Astrocyte of the spinal cord (primary cell): ENCODE data around the gene ELMO1.

Source experiments
- DNase-seq: peaks from one replicate; pipeline ENCODE4 v3.0.0; 2011; ENCODE audit warnings: low read depth, low spot score
- H3K4me3 ChIP-seq: 2 replicates; pipeline ENCODE4 v1.5.1; 2011; ENCODE audit warnings: low read depth, mild to moderate bottlenecking, low read length, moderate library complexity
- in situ Hi-C: cut with HindIII; loops from 2 replicates; pipeline ENCODE4 v1.10.0; 2017; ENCODE audit warnings: low sequenced_read_pairs
- TF ChIP-seq, protein P1 (sequence below): IDR thresholded peaks from 2 replicates; pipeline ENCODE4 v1.5.1; 2012; ENCODE audit warnings: low read depth, mild to moderate bottlenecking, low read length, inconsistent platforms

Gene ELMO1

DNA sequence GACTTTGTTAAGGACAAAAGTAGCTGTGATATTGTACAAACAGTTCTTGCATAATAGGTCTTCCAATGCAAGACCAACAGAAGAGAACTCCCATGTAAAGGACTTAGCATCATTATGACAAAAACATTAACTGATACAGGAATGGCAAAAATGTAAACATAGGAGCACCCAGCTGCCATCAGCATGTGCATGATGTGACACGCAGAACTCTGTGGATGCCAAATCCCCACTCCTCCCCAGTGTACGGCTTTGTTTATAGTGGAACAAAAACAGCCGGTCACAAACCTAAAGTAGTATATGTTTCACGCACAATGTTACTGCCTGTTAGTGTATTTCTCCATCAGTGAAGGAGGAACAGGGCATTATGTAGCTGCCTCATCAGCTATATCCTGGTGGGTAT is 408.3 kb downstream of the ELMO1 start:
- no peak for DNase-seq
- TF ChIP-seq, protein P1, sequence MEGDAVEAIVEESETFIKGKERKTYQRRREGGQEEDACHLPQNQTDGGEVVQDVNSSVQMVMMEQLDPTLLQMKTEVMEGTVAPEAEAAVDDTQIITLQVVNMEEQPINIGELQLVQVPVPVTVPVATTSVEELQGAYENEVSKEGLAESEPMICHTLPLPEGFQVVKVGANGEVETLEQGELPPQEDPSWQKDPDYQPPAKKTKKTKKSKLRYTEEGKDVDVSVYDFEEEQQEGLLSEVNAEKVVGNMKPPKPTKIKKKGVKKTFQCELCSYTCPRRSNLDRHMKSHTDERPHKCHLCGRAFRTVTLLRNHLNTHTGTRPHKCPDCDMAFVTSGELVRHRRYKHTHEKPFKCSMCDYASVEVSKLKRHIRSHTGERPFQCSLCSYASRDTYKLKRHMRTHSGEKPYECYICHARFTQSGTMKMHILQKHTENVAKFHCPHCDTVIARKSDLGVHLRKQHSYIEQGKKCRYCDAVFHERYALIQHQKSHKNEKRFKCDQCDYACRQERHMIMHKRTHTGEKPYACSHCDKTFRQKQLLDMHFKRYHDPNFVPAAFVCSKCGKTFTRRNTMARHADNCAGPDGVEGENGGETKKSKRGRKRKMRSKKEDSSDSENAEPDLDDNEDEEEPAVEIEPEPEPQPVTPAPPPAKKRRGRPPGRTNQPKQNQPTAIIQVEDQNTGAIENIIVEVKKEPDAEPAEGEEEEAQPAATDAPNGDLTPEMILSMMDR: no peak
- in situ Hi-C loops: no loop called here
- H3K4me3 ChIP-seq: no peak overlapping the region

DNA sequence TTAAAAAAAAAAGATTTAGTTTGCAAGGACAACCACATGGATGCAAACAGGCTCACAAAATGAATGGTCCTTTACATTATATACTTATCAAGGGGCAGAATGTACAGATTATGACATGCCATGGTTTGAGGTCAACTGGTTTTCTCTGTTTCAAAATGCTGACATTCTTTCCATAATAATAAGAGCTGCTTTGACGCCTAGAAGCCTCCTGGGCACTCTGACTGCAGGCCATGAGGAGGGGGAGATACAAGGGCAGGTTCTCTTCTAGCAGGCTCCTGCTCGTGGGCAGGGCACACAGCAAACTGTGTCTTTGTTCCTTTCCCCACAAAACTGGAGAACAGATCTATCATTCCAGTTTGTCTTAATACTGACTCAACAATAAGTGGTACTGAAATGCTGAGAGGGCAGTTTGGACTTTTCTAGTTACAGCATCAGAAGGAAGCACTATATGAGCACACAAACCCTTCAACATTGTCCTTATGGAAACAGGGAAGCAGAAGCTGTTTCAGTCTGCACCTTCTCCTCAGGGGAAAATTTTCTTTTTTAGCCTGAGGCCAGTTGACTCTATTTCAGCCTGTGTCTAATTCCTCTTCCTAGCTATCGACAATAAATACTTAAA is 409.4 kb downstream of the ELMO1 start:
- in situ Hi-C loops: no loop called here
- H3K4me3 ChIP-seq: no peak overlapping the region
- DNase-seq: no peak
- TF ChIP-seq, protein P1: no peak

DNA sequence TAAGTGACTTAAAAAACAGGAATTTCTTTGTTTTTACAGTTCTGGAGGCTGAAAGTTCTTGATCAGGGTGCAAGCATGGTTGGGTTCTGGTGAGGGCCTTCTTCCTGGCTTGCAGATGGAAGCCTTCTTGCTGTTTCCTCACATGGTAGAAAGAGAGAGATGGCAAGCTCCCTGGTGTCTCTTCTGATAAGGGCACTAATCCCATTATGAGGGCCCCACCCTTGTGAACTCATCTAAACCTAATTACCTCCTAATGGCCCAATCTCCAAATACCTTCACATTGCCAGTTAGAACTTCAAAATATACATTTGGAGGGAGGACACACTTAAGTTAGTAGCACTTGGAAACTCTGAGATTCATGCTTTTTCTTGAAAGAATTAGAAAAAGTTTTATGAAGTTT is 410.0 kb downstream of the ELMO1 start:
- TF ChIP-seq, protein P1: no peak
- no peak overlapping the region for H3K4me3 ChIP-seq
- in situ Hi-C loops: no loop called here
- DNase-seq: no peak

DNA sequence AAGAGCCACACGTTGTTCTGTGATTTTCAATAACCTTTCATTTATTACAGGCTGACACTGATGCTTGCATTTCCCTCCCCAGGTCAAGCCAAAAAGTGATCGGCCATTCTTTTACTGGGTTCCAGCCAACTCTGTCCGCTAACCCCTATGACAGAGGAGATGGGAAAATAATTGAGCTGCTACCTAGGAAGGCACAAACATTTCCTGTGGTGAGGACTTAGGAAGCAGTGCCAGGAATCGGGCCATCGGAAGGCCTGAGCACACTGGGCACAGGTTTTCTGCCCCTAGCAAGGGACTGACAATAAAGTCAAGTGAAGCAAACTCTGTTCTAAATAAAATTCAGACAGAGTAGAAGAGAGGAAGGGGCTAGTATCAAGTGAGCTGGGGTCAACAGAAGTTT is 411.4 kb downstream of the ELMO1 start:
- H3K4me3 ChIP-seq: no peak overlapping the region
- no peak for DNase-seq
- TF ChIP-seq, protein P1: no peak
- in situ Hi-C loops: no loop called here

DNA sequence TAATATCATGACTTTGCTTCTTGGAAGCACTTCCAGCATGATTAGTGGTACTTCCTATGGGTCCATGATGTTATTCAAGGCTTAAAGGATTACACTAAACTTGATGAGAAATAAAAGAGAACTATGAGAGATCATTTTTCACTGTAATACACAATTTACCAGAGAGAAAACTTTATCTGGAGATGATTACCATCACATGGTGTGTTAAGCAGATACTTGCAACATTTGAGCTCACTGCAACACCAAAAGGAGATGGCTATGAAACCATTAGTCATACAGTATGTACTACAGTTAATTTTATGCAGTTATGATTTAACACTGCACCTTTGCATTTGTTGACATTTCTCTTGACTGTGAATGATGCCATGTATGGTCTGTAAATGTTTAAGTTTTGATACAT is 413.0 kb downstream of the ELMO1 start:
- H3K4me3 ChIP-seq: no peak overlapping the region
- DNase-seq: no peak
- in situ Hi-C loops: no loop called here
- TF ChIP-seq, protein P1: no peak

DNA sequence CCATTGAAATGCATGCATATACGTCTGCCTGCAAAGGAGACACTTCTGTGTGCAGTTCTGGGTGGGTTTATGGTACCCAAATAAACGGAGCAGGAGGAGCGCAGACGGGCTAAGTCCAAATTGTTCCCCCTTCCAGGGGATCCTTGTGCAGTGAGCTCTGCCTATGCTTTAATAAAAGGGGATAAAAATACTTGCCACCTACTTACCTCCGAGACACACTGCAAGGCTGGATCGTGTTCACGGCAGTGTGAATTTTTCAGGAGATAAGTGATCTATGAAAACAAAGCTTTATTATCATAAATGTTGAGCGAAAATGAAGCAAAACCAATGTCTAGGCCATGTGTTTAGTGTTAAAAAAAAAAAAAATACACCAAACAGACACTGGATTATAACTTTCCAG is 415.5 kb downstream of the ELMO1 start:
- TF ChIP-seq, protein P1: no peak
- H3K4me3 ChIP-seq: no peak overlapping the region
- in situ Hi-C loops: no loop called here
- DNase-seq: no peak

DNA sequence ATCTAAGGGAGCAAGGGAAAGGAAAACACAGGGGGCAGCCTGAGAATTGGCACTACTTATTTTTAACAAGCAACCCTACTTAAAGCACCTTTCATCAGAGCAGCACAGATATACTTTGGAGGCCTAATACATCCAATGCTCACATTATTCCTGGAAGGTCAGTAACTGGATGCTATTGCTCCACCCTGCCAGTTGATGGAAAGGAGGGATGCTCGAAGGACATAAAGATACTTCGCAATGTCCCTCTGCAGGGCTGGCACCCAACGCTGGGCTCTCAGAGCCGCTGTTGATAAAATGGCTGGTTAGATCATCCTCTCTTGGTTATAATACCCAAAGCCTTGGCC is 416.4 kb downstream of the ELMO1 start:
- in situ Hi-C loops: no loop called here
- no peak overlapping the region for H3K4me3 ChIP-seq
- no peak for DNase-seq
- TF ChIP-seq, protein P1: no peak
